Omental fat pad (tissue), 4 donors: ENCODE measurements around the gene ELFN1. TPM values are rescaled to one million over a fixed set of nuclear protein-coding genes. Genes with fewer than 3 reads are reported as not detected.

Source experiments
- ATAC-seq: fragments of 150-250 bp; one replicate; pipeline ENCODE4 v1.9.1; 2016; ENCODE audit warnings: mild to moderate bottlenecking, moderate library complexity; ENCODE audit not compliant: low FRiP score
- DNase-seq: peaks from one replicate; pipeline ENCODE4 v3.0.0-alpha.2; 2019; ENCODE audit warnings: low spot score
- CTCF ChIP-seq, 3 donors: fragments of 450-650 bp; IDR thresholded peaks; one replicate each; pipeline ENCODE4 v1.5.1; 2016 to 2017; ENCODE audit warnings: antibody characterized with exemption in 3 of 3, mild to moderate bottlenecking in 3 of 3, moderate library complexity in 2 of 3
- total RNA-seq, 4 donors: library from RNA; depleted of rRNA; stranded (reverse); fragments of >200 nt; gene quantifications; one replicate each; pipeline ENCODE4 v1.1.0, GENCODE V29; 2016

The ELFN1 gene
- total RNA-seq, 4 donors from 2014 or later: 3.8 to 6.0 (median 4.1) TPM

GRCh38 chr7:1742555-1743303 lies 72.7 kb downstream of the ELFN1 start:
- TF ChIP-seq CTCF (IDR thresholded peaks at IDR 0.05): no peak
- DNase-seq (peak; percentile 32), ATAC-seq (no peak)

- no peak for DNase-seq
- TF ChIP-seq CTCF (IDR thresholded peaks at IDR 0.05): no peak
Measured at GRCh38 chr7:1743481-1744230, 73.6 kb downstream of the ELFN1 start.

GRCh38 chr7:1744296-1745017 lies 74.4 kb downstream of the ELFN1 start:
- DNase-seq (no peak), ATAC-seq (no peak)
- TF ChIP-seq CTCF (IDR thresholded peaks at IDR 0.05): no peak

More at GRCh38 chr7:1743481-1744230, 73.6 kb downstream of the ELFN1 start:
- ATAC-seq: no peak

GRCh38 chr7:1745018-1745532 lies 75.0 kb downstream of the ELFN1 start:
- TF ChIP-seq CTCF (IDR thresholded peaks at IDR 0.05): no peak
- no peak for DNase-seq
- ATAC-seq: no peak

- DNase-seq: no peak
- TF ChIP-seq CTCF (IDR thresholded peaks at IDR 0.05): no peak
- ATAC-seq: no peak
Measured at GRCh38 chr7:1745576-1746490, 75.8 kb downstream of the ELFN1 start.

- no peak for TF ChIP-seq CTCF (IDR thresholded peaks at IDR 0.05)
- DNase-seq: no peak
- no peak for ATAC-seq
Measured at GRCh38 chr7:1746491-1746975, 76.5 kb downstream of the ELFN1 start.
